ENCODE measurements around the gene NFATC1.

Gene NFATC1

GRCh38 chr18:79423211-79424007 lies 27.7 kb downstream of the NFATC1 start:
- DNase-seq (ENCODE audit: low read depth), result no peak

- DNase-seq (ENCODE audit: low read depth), result no peak
These were observed 28.4 kb downstream of the NFATC1 start for GRCh38 chr18:79424008-79424565.

- no peak for DNase-seq (ENCODE audit: low read depth)
These were observed 29.3 kb downstream of the NFATC1 start for GRCh38 chr18:79424880-79425568.

- DNase-seq (ENCODE audit: low read depth), result no peak
These were observed 29.8 kb downstream of the NFATC1 start for GRCh38 chr18:79425569-79425886.

GRCh38 chr18:79426376-79427300 lies 30.9 kb downstream of the NFATC1 start:
- DNase-seq (ENCODE audit: low read depth), result no peak

GRCh38 chr18:79427368-79428225 lies 31.9 kb downstream of the NFATC1 start:
- DNase-seq (ENCODE audit: low read depth), result no peak

- no peak for DNase-seq (ENCODE audit: low read depth)
These were observed 32.6 kb downstream of the NFATC1 start for GRCh38 chr18:79428287-79428686.

- DNase-seq (ENCODE audit: low read depth), result no peak
These were observed 33.7 kb downstream of the NFATC1 start for GRCh38 chr18:79429381-79429780.

GRCh38 chr18:79429785-79430281 lies 34.1 kb downstream of the NFATC1 start:
- DNase-seq (ENCODE audit: low read depth), result no peak

GRCh38 chr18:79432376-79433120 lies 36.8 kb downstream of the NFATC1 start:
- DNase-seq (ENCODE audit: low read depth), result no peak

GRCh38 chr18:79433431-79433830 lies 37.7 kb downstream of the NFATC1 start:
- no peak for DNase-seq (ENCODE audit: low read depth)

- no peak for DNase-seq (ENCODE audit: low read depth)
These were observed 39.1 kb downstream of the NFATC1 start for GRCh38 chr18:79434607-79435401.

- no peak for DNase-seq (ENCODE audit: low read depth)
These were observed 41.0 kb downstream of the NFATC1 start for GRCh38 chr18:79436556-79437275.

GRCh38 chr18:79438089-79438897 lies 42.6 kb downstream of the NFATC1 start:
- no peak for DNase-seq (ENCODE audit: low read depth)

- no peak for DNase-seq (ENCODE audit: low read depth)
These were observed 43.3 kb downstream of the NFATC1 start for GRCh38 chr18:79438898-79439627.

- DNase-seq (ENCODE audit: low read depth), result no peak
These were observed 43.9 kb downstream of the NFATC1 start for GRCh38 chr18:79439628-79440023.

Measured in stimulated activated CD8-positive, alpha-beta memory T cell treated with anti-CD3 and anti-CD28 coated beads, Interleukin-7, amount 100 ng/mL, for 24 hours (primary cell).